Medulla oblongata (tissue), 1 donor: ENCODE measurements around the gene GNAL.

Source experiments
- DNase-seq: peaks from one replicate; pipeline ENCODE4 v3.0.0-alpha.2; 2015; ENCODE audit errors: extremely low spot score

The GNAL gene

GRCh38 chr18:11724781-11725180 is 35.7 kb downstream of the GNAL start:
- no peak for DNase-seq

DNA sequence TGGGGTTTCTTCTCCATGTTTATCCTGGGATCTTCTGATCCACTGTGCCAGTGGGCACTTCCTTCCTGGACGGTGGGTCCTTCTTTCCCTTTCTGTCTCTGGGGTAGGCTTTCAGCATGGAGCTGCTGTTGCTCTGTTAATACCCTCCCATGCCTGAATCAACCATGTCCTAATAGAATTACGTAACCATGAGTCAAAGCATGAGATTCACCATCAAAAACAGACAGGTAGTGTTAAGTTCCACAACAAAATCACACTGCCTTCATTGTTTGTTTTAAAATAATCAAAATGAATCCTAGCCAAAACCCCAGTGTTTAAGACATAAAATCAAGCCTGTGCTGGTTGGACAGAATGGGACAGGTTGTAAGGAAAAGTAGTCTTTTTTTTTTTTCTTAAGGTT is 37.5 kb downstream of the GNAL start:
- DNase-seq, result no peak

DNA sequence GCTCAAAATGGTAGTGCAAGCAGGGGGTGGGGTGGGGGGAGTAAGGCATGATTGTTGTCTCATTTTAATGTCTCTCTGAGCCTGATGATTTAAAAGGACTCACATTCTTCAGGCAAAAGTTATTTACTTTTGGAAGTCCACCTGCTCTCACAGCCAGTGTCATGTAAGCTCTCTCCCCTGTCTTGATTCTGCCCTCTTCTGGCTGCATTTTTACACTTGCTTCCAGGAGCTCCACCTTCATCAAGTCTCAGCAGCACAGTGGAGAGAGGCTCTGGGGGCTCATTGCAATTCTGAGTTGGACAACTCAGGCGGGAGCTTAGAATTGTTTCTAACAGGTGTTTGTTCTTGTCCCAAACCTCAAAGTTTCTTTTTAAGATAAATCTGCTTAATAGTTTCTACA is 39.2 kb downstream of the GNAL start:
- DNase-seq, result no peak

DNA sequence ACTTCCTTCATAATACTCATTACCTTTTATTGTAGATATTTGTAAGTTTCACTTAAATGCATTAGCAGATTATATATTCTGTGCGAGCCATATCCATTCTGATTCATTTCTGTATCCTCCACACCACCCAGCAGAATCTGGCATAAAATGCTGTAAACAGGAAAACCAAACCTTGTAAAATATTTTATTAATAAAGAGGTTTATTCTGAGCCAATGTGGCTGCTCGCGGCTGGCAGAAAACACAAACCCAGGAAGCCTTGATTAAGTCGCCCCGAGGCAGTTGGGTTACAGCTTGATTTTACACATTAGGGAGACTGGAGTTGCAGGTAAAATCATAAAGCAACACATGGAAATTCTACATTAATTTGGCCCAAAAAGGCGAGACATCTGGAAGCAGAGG is 40.5 kb downstream of the GNAL start:
- DNase-seq, result no peak

GRCh38 chr18:11733031-11733430 is 44.0 kb downstream of the GNAL start:
- peak; percentile 79 for DNase-seq

- DNase-seq, result no peak
These were observed 47.6 kb downstream of the GNAL start for GRCh38 chr18:11736656-11737055.

GRCh38 chr18:11739893-11740292 is 50.8 kb downstream of the GNAL start:
- no peak for DNase-seq

- no peak for DNase-seq
These were observed 51.4 kb downstream of the GNAL start for GRCh38 chr18:11740461-11740860.

- DNase-seq, result no peak
These were observed 52.6 kb downstream of the GNAL start for GRCh38 chr18:11741505-11742145.

- DNase-seq, result no peak
These were observed 56.5 kb downstream of the GNAL start for GRCh38 chr18:11745521-11745920.

- no peak for DNase-seq
These were observed 58.2 kb downstream of the GNAL start for GRCh38 chr18:11747286-11747685.

- no peak for DNase-seq
These were observed 58.7 kb downstream of the GNAL start for GRCh38 chr18:11747731-11748130.

GRCh38 chr18:11749305-11749704 is 60.2 kb downstream of the GNAL start:
- no peak for DNase-seq

GRCh38 chr18:11750171-11750570 is 61.1 kb downstream of the GNAL start:
- no peak for DNase-seq

DNA sequence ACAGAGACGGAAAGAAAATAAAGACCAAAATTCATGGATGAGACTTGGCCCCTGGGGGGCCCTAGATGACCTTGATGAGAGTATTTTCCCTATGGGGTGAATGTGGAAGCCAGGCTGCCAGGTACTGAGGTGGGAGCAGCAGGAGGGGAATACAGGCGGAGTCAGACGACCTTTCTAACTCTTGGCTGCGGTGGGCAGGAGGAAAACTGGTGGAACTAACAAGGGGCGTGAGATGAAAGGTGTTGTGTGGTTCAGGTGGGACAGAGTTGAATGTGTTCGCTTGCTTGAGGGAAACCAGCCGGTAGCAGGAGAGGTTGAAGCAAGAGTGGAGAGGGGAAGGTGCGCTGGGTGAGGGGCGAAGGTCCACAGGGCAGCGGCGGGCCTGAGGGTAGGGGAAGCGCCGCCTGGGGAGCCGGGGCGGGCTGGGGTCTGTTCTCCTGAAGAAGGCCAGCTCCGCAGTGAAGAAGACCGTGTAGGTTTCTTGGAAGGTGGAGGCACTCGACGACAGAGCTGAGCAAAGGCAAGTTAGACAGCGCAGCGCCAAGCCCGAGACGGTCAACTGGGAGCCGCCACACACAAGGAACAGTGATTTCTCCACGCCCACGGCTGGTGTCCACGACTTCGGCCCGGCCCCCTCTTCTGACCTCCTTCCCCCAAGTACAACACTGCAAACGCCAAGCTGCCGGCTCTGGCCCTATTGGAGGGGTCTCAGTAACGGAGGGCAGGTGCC is 61.7 kb downstream of the GNAL start:
- DNase-seq, result no peak

DNA sequence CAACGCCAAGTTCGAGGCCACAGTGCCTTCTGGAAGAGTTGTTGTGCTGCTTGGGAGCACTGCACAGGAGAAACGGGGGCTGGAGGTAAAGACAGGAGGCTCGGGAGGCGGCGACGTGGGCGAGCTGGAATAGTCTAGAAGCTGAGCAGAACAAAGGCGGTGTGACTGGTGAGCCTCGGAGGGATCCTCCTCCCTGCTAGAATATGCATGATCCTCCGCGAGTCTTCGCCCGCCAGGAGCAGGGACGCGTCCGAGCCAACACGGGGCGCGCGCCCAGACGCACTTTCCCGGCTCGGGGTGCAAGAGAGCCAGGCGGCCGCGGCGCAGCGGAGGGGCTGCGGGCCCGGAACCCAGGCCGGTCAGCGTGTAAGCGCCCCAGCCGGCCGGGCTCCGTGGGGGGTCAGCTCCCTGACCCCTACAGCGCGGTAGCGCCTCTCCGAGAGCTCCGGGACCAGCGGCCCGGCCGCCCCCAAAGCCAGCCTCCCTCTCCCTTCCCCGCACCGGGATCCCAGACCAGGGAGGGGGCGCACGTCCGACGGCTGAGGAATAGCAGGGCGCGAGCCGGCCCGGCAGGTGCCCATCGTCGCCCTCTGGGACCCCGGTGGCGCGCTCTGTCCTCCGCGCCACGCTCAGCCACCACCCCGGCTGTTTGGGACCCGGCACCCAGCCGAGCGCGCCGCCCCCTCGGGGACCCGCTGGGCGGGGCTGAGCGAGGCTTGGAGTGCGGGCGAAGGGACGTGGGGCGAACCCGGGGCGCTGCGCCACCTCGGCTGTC is 62.5 kb downstream of the GNAL start:
- no peak for DNase-seq

- DNase-seq, result no peak
These were observed 63.2 kb downstream of the GNAL start for GRCh38 chr18:11752116-11752911.

GRCh38 chr18:11754979-11755378 is 65.9 kb downstream of the GNAL start:
- DNase-seq, result no peak

DNA sequence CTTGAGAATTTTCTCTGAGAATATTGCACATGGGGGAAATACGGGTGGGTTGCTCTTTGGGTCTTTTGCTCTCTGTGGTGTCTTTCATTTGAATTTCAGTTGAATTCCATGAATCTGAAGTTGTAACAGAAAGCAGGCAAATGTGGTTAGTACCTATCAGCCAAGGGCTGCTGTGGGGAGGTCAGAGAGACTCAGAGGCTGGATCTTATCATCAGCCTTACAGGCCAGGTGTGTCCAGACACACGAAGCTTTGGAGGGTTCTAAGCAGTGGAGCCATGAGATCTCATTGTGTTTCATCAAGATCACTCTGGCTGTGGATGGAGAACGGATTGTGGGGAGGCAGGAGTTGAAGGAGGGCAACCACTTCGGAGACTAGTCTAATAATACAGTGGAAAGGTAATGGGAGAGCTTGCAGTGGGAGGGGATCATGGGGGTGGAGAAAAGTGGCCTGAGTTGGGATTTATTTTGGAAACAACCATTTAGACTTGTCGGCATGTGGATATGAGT is 68.1 kb downstream of the GNAL start:
- no peak for DNase-seq

DNA sequence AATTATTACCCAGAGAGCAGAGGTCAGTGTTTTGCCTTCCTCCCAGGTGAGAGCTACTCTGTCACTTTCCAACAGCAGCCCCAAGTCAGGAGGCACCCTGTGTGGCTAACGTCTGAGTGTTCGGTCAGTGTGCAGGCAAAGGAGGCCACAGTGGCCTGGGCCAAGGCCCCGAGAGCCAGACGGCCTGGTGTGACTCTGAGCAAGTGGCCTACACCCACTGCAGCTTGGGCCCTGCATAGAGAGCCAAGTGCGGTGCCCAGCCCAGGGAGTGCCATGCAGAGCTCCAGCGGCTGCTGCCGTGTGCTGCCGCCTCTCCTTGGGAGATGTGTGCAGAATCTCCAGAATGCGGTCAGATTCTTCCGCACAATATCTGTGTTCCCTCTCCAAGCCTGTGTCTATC is 70.4 kb downstream of the GNAL start:
- DNase-seq, result no peak

DNA sequence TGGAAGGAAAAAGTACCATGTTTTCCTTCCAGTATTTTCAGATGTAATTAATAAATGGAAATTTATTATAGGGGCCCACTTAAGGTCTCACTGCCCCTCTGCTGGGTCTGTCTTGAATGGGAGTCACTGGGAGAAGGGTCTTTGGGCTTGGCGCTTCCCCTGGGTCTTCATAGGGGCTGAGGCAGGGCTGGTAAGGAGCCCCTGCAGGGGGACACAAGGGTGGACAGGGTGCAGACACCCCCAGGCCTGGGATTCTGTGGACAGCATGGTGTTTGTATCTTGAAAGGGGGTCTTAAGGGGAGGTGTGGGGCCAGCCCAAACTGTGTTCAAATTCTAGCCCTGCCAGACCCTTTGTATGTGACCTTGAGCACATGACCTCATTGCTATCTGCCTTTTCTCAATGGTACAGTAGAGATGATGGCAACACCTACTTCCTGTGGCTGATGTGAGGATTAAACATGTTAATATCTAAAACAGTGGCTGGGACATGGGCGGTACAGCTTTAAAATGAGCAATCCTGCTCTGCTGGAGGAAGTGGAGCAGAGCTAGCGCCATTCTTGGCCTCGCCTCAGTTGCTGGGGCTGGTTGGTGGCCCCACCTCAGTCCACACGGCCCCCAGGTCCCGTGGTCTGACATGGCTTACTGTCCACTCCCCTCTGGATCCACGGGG is 71.6 kb downstream of the GNAL start:
- no peak for DNase-seq
